SK-N-MC (cell line): Measurements from ENCODE around the gene SLC30A2.

Experiments used
- DNase-seq: peaks from one replicate; pipeline ENCODE4 v3.0.0-alpha.2; 2011; ENCODE audit warnings: low read depth, low spot score
- H3K27ac ChIP-seq: fragments of 200-600 bp; sonication (generic); 2 replicates; pipeline ENCODE4 v1.5.1; 2016; ENCODE audit warnings: mixed run types
- H3K36me3 ChIP-seq: fragments of 200-600 bp; sonication (generic); 2 replicates; pipeline ENCODE4 v1.6.1; 2017; ENCODE audit warnings: antibody characterized with exemption, low read length, mixed read lengths; ENCODE audit not compliant: insufficient read depth
- H3K4me3 ChIP-seq: fragments of 200-600 bp; sonication (generic); 2 replicates; pipeline ENCODE4 v1.5.1; 2016
- H3K9ac ChIP-seq: fragments of 200-600 bp; sonication (generic); 2 replicates; pipeline ENCODE4 v1.8.0; 2017; ENCODE audit warnings: mixed run types, mixed read lengths; ENCODE audit not compliant: insufficient read length
- H3K9me3 ChIP-seq: fragments of 200-600 bp; sonication (generic); 2 replicates; pipeline ENCODE4 v1.6.1; 2017; ENCODE audit warnings: low read depth, mild to moderate bottlenecking, antibody characterized with exemption, low read length, moderate library complexity, mixed read lengths
- EZH2 ChIP-seq: fragments of 200-600 bp; sonication (generic); IDR thresholded peaks from one replicate; pipeline ENCODE4 v1.6.1; 2017; ENCODE audit warnings: antibody characterized with exemption
- FOXP2 ChIP-seq: optimal IDR thresholded peaks from 2 replicates; pipeline ENCODE3; 2011; ENCODE audit warnings: mild to moderate bottlenecking, moderate library complexity; ENCODE audit not compliant: insufficient read depth; ENCODE audit errors: extremely low read length, control extremely low read depth
- POLR2AphosphoS5 ChIP-seq: IDR thresholded peaks from 2 replicates; pipeline ENCODE4 v1.6.1; 2012; ENCODE audit warnings: mild to moderate bottlenecking, low read depth, low read length, borderline replicate concordance

Gene SLC30A2

GRCh38 chr1:26016953-26017545, 28.9 kb downstream of the SLC30A2 start:
- TF ChIP-seq EZH2 = no peak
- TF ChIP-seq POLR2AphosphoS5 = no peak
- no peak overlapping the region for H3K4me3 ChIP-seq
- no peaks in the 10 kb centered on the region for H3K36me3 ChIP-seq
- no peak for DNase-seq
- no peak overlapping the region for H3K27ac ChIP-seq
- no peak overlapping the region for H3K9ac ChIP-seq
- no peaks in the 10 kb centered on the region for H3K9me3 ChIP-seq

- Histone ChIP-seq H3K27ac (no peak overlapping the region), H3K4me3 (no peak overlapping the region), H3K9me3 (no peaks in the 10 kb centered on the region), H3K36me3 (no peaks in the 10 kb centered on the region), H3K9ac (no peak overlapping the region)
- no peak for DNase-seq
- TF ChIP-seq FOXP2 (no peak), POLR2AphosphoS5 (no peak), EZH2 (no peak)
Measured at GRCh38 chr1:26016258-26016952, 29.5 kb downstream of the SLC30A2 start.

- Histone ChIP-seq H3K9ac (no peak overlapping the region), H3K27ac (no peak overlapping the region), H3K4me3 (no peak overlapping the region), H3K36me3 (no peaks in the 10 kb centered on the region), H3K9me3 (no peaks in the 10 kb centered on the region)
- TF ChIP-seq POLR2AphosphoS5 (no peak), EZH2 (no peak), FOXP2 (no peak)
- no peak for DNase-seq
Measured at GRCh38 chr1:26015358-26015757, 30.6 kb downstream of the SLC30A2 start.

- H3K9me3 ChIP-seq = no peaks in the 10 kb centered on the region
- no peak for DNase-seq
- no peaks in the 10 kb centered on the region for H3K36me3 ChIP-seq
- no peak overlapping the region for H3K9ac ChIP-seq
- no peak overlapping the region for H3K4me3 ChIP-seq
- H3K27ac ChIP-seq = no peak overlapping the region
- TF ChIP-seq POLR2AphosphoS5 (no peak), EZH2 (no peak), FOXP2 (no peak)
Measured at GRCh38 chr1:26014179-26014578, 31.7 kb downstream of the SLC30A2 start.

- TF ChIP-seq EZH2 (no peak), FOXP2 (no peak), POLR2AphosphoS5 (no peak)
- Histone ChIP-seq H3K9me3 (no peaks in the 10 kb centered on the region), H3K36me3 (no peaks in the 10 kb centered on the region), H3K9ac (no peak overlapping the region), H3K4me3 (no peak overlapping the region), H3K27ac (no peak overlapping the region)
- no peak for DNase-seq
Measured at GRCh38 chr1:26012864-26013263, 33.1 kb downstream of the SLC30A2 start.

GRCh38 chr1:26010825-26011224, 35.1 kb downstream of the SLC30A2 start:
- no peak for DNase-seq
- no peak overlapping the region for H3K9ac ChIP-seq
- no peaks in the 10 kb centered on the region for H3K36me3 ChIP-seq
- H3K4me3 ChIP-seq = no peak overlapping the region
- H3K9me3 ChIP-seq = no peaks in the 10 kb centered on the region
- TF ChIP-seq EZH2 = no peak
- TF ChIP-seq FOXP2 = no peak
- TF ChIP-seq POLR2AphosphoS5 = no peak
- no peak overlapping the region for H3K27ac ChIP-seq

GRCh38 chr1:26009796-26010447, 36.0 kb downstream of the SLC30A2 start:
- Histone ChIP-seq H3K9ac (no peak overlapping the region), H3K27ac (no peak overlapping the region), H3K36me3 (no peaks in the 10 kb centered on the region), H3K4me3 (no peak overlapping the region), H3K9me3 (no peaks in the 10 kb centered on the region)
- TF ChIP-seq EZH2 = no peak
- DNase-seq = no peak

- TF ChIP-seq EZH2 = no peak
- TF ChIP-seq FOXP2 = no peak
- TF ChIP-seq POLR2AphosphoS5 = no peak
- no peak overlapping the region for H3K27ac ChIP-seq
Measured at GRCh38 chr1:26006710-26007109, 39.2 kb downstream of the SLC30A2 start.

More at GRCh38 chr1:26006710-26007109, 39.2 kb downstream of the SLC30A2 start:
- Histone ChIP-seq H3K36me3 (no peaks in the 10 kb centered on the region), H3K4me3 (no peak overlapping the region), H3K9ac (no peak overlapping the region), H3K9me3 (no peaks in the 10 kb centered on the region)
- DNase-seq = no peak
